SJCRH30 (cell line): ENCODE measurements around the gene ILRUN. TPM values are rescaled to one million over a fixed set of nuclear protein-coding genes. Genes with fewer than 3 reads are reported as not detected.
"Not testable (repeated sequence)": the region's sequence is repeated elsewhere in the genome, so short reads cannot be mapped to it uniquely, and the experiment has no call there.

ENCODE experiments used
- DNase-seq, 2 experiments: peaks; one replicate each; pipeline ENCODE4 v3.0.0-alpha.2; 2015 to 2020
- H3K27ac ChIP-seq: fragments of 250-450 bp; sonication (Bioruptor Pico); 2 replicates; pipeline ENCODE4 v1.5.1; 2020; ENCODE audit warnings: mild to moderate bottlenecking, moderate library complexity
- H3K27me3 ChIP-seq: fragments of 250-450 bp; sonication (Bioruptor Pico); 2 replicates; pipeline ENCODE4 v1.5.1; 2020; ENCODE audit warnings: mild to moderate bottlenecking, moderate library complexity
- H3K36me3 ChIP-seq: fragments of 250-450 bp; sonication (Bioruptor Pico); 2 replicates; pipeline ENCODE4 v1.5.1; 2020; ENCODE audit warnings: mild to moderate bottlenecking, moderate library complexity
- H3K4me1 ChIP-seq: fragments of 250-450 bp; sonication (Bioruptor Pico); 2 replicates; pipeline ENCODE4 v1.5.1; 2020; ENCODE audit warnings: mild to moderate bottlenecking, moderate library complexity
- H3K4me3 ChIP-seq: fragments of 250-450 bp; sonication (Bioruptor Pico); 2 replicates; pipeline ENCODE4 v1.5.1; 2020; ENCODE audit warnings: mild to moderate bottlenecking, moderate library complexity
- H3K9me3 ChIP-seq: fragments of 250-450 bp; sonication (Bioruptor Pico); replicated peaks from 2 replicates; pipeline ENCODE4 v1.5.1; 2020; ENCODE audit warnings: mild to moderate bottlenecking, moderate library complexity
- total RNA-seq: library from RNA; depleted of rRNA; stranded (reverse); fragments of >200 nt; shearing (Covaris generic); gene quantifications from 2 replicates; pipeline ENCODE4 v1.2.3, GENCODE V29; 2014

ILRUN gene
- total RNA-seq, 1 experiment from 2014 or later: 43.3 TPM

DNA sequence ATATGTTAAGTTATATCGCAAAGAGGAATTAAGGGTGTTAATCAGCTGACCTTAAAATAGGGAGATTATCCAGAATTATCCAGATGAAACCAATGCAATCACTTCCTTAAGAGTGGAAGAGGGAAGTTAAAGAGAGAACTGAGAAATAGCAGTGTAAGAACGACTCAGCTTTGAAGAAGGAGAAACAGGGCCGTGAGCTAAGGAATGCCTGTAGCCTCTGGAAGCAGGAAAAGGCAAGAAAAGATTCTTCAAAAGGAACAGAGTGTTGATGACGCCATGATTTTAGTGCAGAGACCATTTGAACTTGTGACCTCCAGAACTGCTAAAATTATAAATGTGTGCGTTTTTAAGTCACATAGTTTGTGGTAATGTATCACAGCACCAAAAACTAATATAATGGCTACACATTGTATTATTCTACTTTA lies 32.7 kb downstream of the ILRUN start:
- Histone ChIP-seq H3K4me3 (no peak overlapping the region), H3K4me1 (no peaks in the 10 kb centered on the region), H3K27ac (no peak overlapping the region), H3K9me3 (no peaks in the 10 kb centered on the region), H3K27me3 (no peaks in the 10 kb centered on the region), H3K36me3 (no peaks in the 10 kb centered on the region; the same call in 1 of the 2 replicates)
- DNase-seq: no peak

DNA sequence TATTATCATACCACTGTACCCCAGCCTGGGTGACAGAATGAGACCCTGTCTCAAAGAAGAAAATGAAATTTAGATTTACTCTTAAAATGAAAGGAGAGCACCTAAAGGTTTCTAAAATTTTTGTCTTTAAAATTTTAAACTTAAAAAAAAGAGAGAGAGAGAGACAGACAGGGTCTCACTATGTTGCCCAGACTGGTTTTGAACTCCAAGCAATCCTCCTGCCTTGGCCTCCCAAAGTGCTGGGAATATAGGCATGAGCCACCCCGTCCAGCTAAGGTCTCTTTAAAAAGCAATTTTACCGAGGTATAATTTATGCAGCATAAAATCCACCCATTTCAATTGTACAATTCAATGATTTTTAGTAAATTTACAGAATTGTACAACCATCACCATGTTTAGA lies 33.2 kb downstream of the ILRUN start:
- Histone ChIP-seq H3K4me3 (no peak overlapping the region), H3K36me3 (no peaks in the 10 kb centered on the region; the same call in 1 of the 2 replicates), H3K27ac (no peak overlapping the region), H3K27me3 (no peaks in the 10 kb centered on the region), H3K9me3 (no peaks in the 10 kb centered on the region), H3K4me1 (no peaks in the 10 kb centered on the region)
- no peak for DNase-seq

DNA sequence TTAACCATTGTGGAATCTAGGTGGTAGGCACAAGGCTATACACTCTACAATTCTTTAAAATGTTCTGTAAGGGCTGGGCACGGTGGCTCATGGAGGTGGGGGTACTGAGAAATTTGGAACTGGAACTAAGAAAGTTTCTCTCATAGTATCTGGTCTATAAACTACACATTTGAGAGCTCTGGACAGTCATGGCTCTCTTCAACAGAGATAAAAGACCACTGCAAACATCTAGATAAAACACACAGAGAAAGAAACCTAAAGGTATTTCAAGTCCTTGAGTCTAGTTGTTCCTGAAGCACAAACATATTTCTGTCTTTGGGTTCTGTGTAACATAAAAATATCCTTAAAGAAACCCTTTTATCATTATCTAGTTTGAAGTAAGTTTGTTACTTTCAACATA lies 35.2 kb downstream of the ILRUN start:
- Histone ChIP-seq H3K9me3 (no peaks in the 10 kb centered on the region), H3K4me1 (peaks cover 18% of the 10 kb centered on the region), H3K36me3 (no peaks in the 10 kb centered on the region; the same call in 1 of the 2 replicates), H3K4me3 (no peak overlapping the region), H3K27ac (no peak overlapping the region), H3K27me3 (no peaks in the 10 kb centered on the region)
- DNase-seq: no peak

GRCh38 chr6:34658605-34659265 lies 37.8 kb downstream of the ILRUN start:
- H3K4me3 ChIP-seq: no peak overlapping the region
- no peak overlapping the region for H3K27ac ChIP-seq
- peaks cover 3% of the 10 kb centered on the region; the same call in 1 of the 2 replicates for H3K36me3 ChIP-seq
- H3K4me1 ChIP-seq: peaks cover 21% of the 10 kb centered on the region
- no peaks in the 10 kb centered on the region for H3K27me3 ChIP-seq
- no peaks in the 10 kb centered on the region for H3K9me3 ChIP-seq
- DNase-seq: no peak

- H3K4me1 ChIP-seq: peaks cover 21% of the 10 kb centered on the region
- not testable (repeated sequence) for H3K9me3 ChIP-seq, H3K36me3 ChIP-seq, H3K27me3 ChIP-seq, DNase-seq
- peak overlapping the region; percentile 77 for H3K27ac ChIP-seq
- H3K4me3 ChIP-seq: peak overlapping the region; percentile 49; the same call in 1 of the 2 replicates
These were observed 38.5 kb downstream of the ILRUN start for GRCh38 chr6:34657979-34658480.

GRCh38 chr6:34657307-34657978 lies 39.1 kb downstream of the ILRUN start:
- H3K27me3 ChIP-seq: no peaks in the 10 kb centered on the region
- H3K36me3 ChIP-seq: peaks cover 6% of the 10 kb centered on the region; the same call in 1 of the 2 replicates
- H3K4me1 ChIP-seq: peaks cover 21% of the 10 kb centered on the region
- H3K4me3 ChIP-seq: peak overlapping the region; percentile 49
- peak; percentile 27 to 57 for DNase-seq
- H3K9me3 ChIP-seq: no peaks in the 10 kb centered on the region
- H3K27ac ChIP-seq: peak overlapping the region; percentile 77

DNA sequence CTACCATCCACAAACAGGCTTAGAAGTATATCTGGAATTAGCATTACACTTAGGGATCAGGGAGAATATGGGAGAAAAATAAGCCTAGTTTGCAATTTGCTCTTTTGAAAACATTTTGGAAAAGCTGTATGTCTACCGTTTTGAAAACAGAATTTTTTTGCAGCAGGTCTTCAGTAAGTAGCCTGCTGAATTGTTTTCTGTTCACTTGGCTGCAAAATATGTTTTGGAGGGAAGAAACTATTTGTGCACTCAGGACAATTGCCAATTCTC lies 39.6 kb downstream of the ILRUN start:
- H3K36me3 ChIP-seq: peaks cover 7% of the 10 kb centered on the region; the same call in 1 of the 2 replicates
- H3K27me3 ChIP-seq: no peaks in the 10 kb centered on the region
- H3K4me1 ChIP-seq: peaks cover 21% of the 10 kb centered on the region
- H3K27ac ChIP-seq: peak overlapping the region; percentile 77
- no peak for DNase-seq
- peak overlapping the region; percentile 49 for H3K4me3 ChIP-seq
- no peaks in the 10 kb centered on the region for H3K9me3 ChIP-seq

DNA sequence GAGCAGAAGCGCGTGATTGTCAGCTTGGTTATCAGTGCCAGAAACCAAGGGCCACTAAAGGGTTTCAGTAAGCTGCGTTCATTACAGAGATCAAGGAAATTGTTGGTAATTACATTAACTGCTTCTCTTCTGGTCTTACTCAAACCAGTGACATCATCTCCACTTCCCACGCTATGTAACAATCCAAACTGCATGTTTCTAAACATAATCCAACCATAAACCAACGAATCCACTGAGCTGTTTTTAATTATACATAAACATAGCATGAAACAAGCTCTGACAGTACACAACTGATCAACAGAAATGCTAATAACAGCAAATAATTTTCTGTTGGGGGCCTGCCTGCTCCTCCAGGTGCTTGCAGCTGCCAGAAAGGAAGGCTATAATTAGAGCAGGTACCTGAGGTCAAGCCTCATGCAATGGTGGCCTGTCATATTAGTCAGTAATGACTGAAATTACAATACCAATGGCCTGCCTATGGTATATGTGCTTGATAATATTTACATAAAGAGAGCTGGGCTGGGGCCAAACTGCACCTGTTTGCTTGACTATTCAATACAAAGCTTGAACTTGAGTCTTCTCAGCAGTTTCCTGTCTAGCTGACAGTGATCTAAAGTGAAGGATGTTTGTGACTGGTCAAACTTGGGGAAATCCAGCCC lies 40.1 kb downstream of the ILRUN start:
- H3K27me3 ChIP-seq: no peaks in the 10 kb centered on the region
- peaks cover 7% of the 10 kb centered on the region; the same call in 1 of the 2 replicates for H3K36me3 ChIP-seq
- no peaks in the 10 kb centered on the region for H3K9me3 ChIP-seq
- no peak overlapping the region for H3K4me3 ChIP-seq
- H3K4me1 ChIP-seq: peaks cover 21% of the 10 kb centered on the region
- DNase-seq: peak; percentile 32 to 62
- H3K27ac ChIP-seq: peak overlapping the region; percentile 77

- peaks cover 21% of the 10 kb centered on the region for H3K4me1 ChIP-seq
- H3K27ac ChIP-seq, H3K36me3 ChIP-seq, DNase-seq, H3K27me3 ChIP-seq, H3K9me3 ChIP-seq, H3K4me3 ChIP-seq: not testable (repeated sequence)
These were observed 40.6 kb downstream of the ILRUN start for GRCh38 chr6:34655876-34656377.

DNA sequence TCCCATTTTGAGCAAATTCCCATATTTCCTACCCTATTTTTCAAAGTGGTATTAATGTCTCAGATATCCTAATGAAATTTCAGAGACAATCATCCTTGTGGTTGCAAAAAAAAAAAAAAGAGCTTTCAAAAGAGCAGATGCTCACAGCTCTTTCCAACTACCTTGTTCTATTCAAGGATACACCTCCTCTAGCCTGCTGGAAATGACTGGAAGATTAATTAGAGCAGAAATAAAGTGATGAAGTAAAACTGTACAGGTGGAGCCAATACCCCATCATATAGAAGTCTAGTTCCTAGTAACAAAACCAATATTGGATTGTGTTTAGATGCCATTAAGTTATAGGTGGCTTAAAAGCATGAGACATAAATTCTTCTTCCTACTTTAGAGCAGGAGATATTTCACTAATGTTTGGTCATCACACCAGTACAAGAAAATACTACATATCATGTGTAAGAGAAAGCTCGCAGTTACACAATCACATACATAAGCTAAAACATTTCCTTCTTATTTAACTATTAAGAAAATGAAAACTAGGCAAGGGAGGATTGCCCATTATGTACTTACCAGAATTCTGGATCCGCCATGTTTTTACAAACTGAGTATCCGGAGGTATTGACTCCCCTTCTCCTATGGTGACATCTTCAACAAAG lies 42.4 kb downstream of the ILRUN start:
- Histone ChIP-seq H3K27ac (no peak overlapping the region), H3K4me3 (no peak overlapping the region), H3K36me3 (peaks cover 7% of the 10 kb centered on the region; the same call in 1 of the 2 replicates), H3K4me1 (peaks cover 21% of the 10 kb centered on the region), H3K27me3 (no peaks in the 10 kb centered on the region), H3K9me3 (no peaks in the 10 kb centered on the region)
- DNase-seq: no peak

DNA sequence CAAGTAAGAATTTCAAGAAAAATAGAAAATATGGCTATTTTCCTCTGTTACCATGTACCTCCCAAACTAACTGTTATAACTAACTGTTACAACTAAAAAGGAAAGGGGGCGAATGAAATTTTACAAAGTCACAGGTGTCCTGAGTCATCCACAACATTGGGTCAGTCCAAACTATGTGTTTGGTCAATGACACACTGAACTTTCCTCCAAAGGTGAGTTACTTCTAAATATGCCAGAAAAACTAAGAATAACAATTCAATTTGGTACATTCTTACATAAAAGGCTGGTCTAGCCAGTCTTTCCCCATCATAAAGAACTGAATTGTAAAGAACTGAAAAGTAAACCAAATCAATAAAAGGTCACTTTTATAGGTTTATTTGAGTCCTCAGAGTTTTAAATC lies 44.3 kb downstream of the ILRUN start:
- Histone ChIP-seq H3K9me3 (no peaks in the 10 kb centered on the region), H3K4me1 (peaks cover 12% of the 10 kb centered on the region), H3K27ac (no peak overlapping the region), H3K27me3 (no peaks in the 10 kb centered on the region), H3K4me3 (no peak overlapping the region), H3K36me3 (peaks cover 7% of the 10 kb centered on the region)
- DNase-seq: no peak

DNA sequence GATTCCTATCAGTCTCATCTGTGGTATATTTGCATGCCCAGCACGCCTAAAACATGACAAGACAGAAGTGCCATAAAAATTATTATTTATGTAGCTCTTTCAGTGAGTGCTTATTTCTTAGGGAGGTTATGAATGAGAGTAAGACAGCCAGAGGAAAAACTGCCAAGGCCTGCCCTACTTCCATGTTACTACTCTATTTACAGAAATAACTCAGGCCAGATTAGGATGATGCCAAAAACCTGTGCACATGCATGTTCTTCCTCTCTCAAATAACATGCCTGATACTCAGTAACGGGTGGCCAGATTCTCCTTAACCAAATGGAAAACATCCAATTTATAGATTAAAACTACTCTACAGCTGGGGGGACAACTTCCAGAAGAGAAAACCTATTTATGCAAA lies 45.7 kb downstream of the ILRUN start:
- Histone ChIP-seq H3K27me3 (no peaks in the 10 kb centered on the region), H3K36me3 (peaks cover 7% of the 10 kb centered on the region), H3K4me3 (no peak overlapping the region), H3K4me1 (peaks cover 12% of the 10 kb centered on the region), H3K9me3 (no peaks in the 10 kb centered on the region), H3K27ac (no peak overlapping the region)
- no peak for DNase-seq

DNA sequence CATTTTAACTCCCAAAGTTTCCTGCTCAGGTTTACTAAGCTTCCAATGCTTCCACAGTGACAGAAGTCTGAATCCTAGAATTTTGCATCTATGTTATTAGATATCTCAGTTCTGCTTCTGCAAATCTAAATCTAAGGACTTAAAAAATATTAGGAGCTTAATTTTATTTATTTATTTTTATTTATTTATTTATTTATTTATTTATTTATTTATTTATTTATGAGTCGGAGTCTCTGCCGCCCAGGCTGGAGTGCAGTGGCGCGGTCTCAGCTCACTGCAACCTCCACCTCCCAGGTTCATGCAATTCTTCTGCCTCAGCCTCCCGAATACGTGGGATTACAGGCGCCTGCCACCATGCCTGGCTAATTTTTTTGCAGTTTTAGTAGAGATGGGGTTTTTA lies 46.3 kb downstream of the ILRUN start:
- not testable (repeated sequence) for H3K36me3 ChIP-seq, H3K27ac ChIP-seq, H3K4me3 ChIP-seq, H3K27me3 ChIP-seq, H3K9me3 ChIP-seq, DNase-seq
- H3K4me1 ChIP-seq: peaks cover 16% of the 10 kb centered on the region

GRCh38 chr6:34648806-34649205 lies 47.8 kb downstream of the ILRUN start:
- Histone ChIP-seq H3K27ac (no peak overlapping the region), H3K9me3 (no peaks in the 10 kb centered on the region), H3K4me3 (no peak overlapping the region), H3K27me3 (no peaks in the 10 kb centered on the region), H3K36me3 (peaks cover 10% of the 10 kb centered on the region), H3K4me1 (peaks cover 25% of the 10 kb centered on the region)
- no peak for DNase-seq
